Measurements from ENCODE around the gene ANKHD1.

DNA sequence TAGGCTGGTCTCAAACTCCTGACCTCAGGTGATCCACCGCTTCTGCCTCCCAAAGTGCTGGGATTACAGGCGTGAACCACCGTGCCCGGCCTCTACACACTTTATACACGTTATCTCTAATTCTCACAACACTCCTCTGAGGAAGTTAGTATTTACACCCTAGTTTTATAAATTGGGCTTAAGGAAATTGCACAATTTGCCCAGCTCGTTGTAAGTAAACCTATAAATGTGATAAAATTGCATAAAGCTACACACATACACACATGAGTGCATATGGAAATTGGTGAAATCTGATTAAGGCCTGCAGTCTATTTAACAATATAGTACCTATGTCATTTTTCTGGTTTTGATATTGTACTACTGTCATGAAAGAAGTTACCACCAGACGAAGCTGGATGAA is 46.1 kb upstream of the ANKHD1 start:
- TF ChIP-seq POLR2A (IDR thresholded peaks at IDR 0.05) = no peak
- TF ChIP-seq, protein P1, sequence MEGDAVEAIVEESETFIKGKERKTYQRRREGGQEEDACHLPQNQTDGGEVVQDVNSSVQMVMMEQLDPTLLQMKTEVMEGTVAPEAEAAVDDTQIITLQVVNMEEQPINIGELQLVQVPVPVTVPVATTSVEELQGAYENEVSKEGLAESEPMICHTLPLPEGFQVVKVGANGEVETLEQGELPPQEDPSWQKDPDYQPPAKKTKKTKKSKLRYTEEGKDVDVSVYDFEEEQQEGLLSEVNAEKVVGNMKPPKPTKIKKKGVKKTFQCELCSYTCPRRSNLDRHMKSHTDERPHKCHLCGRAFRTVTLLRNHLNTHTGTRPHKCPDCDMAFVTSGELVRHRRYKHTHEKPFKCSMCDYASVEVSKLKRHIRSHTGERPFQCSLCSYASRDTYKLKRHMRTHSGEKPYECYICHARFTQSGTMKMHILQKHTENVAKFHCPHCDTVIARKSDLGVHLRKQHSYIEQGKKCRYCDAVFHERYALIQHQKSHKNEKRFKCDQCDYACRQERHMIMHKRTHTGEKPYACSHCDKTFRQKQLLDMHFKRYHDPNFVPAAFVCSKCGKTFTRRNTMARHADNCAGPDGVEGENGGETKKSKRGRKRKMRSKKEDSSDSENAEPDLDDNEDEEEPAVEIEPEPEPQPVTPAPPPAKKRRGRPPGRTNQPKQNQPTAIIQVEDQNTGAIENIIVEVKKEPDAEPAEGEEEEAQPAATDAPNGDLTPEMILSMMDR (IDR thresholded peaks at IDR 0.05) = no peak
- no peak for TF ChIP-seq EP300 (IDR thresholded peaks at IDR 0.05; ENCODE audit: low read depth)
- no peak for TF ChIP-seq POLR2AphosphoS5 (IDR thresholded peaks at IDR 0.05)

Measured in transverse colon (tissue), 4 donors.